Measurements from ENCODE around the gene KSR2.

DNA sequence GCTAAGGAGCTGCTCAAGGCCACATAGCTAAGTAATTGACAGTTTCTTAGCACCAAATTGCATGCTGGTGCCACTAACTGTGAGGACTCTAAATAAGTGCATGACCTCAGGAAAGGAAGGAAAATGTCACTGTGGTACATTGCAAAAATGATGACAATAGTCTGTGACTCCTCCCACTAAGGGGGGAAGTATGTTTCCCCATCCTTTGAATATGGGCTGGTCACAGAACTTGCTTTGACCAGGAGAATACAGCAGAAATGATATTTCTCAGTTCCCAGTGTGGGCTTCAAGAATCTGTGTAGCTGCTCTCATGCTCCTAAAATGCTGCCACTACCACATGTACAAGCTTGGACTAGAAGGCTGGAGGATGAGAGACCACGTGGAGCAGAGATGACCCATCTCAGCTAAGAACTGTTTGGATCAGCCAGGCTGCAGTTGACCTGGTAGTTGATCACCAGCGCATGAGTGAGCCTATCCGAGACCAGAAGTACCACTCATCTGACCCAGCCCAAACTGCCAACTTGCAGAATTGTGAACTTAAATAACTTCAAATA is 565.1 kb downstream of the KSR2 start:
- no peak for TF ChIP-seq EZH2 (IDR thresholded peaks at IDR 0.05; ENCODE audit: borderline replicate concordance, low read length)
- TF ChIP-seq, protein P1, sequence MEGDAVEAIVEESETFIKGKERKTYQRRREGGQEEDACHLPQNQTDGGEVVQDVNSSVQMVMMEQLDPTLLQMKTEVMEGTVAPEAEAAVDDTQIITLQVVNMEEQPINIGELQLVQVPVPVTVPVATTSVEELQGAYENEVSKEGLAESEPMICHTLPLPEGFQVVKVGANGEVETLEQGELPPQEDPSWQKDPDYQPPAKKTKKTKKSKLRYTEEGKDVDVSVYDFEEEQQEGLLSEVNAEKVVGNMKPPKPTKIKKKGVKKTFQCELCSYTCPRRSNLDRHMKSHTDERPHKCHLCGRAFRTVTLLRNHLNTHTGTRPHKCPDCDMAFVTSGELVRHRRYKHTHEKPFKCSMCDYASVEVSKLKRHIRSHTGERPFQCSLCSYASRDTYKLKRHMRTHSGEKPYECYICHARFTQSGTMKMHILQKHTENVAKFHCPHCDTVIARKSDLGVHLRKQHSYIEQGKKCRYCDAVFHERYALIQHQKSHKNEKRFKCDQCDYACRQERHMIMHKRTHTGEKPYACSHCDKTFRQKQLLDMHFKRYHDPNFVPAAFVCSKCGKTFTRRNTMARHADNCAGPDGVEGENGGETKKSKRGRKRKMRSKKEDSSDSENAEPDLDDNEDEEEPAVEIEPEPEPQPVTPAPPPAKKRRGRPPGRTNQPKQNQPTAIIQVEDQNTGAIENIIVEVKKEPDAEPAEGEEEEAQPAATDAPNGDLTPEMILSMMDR (IDR thresholded peaks at IDR 0.05; ENCODE audit: low read length): no peak
